GM18505 (cell line): ENCODE measurements around the gene TTF1.

Experiments used
- ATAC-seq: cut with Tn5 transposase; IDR thresholded peaks from one replicate; pipeline ENCODE4 v1.9.1; 2021; ENCODE audit not compliant: unreplicated experiment
- POLR2A ChIP-seq: IDR thresholded peaks from 4 replicates; pipeline ENCODE4 v1.6.1; 2011; ENCODE audit warnings: borderline replicate concordance; ENCODE audit not compliant: insufficient read depth, insufficient read length; ENCODE audit errors: extremely low read depth

The TTF1 gene

GRCh38 chr9:132423503-132423902 lies 16.9 kb upstream of the TTF1 start:
- no peak for ATAC-seq

GRCh38 chr9:132422574-132422973 lies 15.9 kb upstream of the TTF1 start:
- TF ChIP-seq POLR2A, result no peak
- no peak for ATAC-seq

More at GRCh38 chr9:132423503-132423902, 16.9 kb upstream of the TTF1 start:
- TF ChIP-seq POLR2A, result no peak

GRCh38 chr9:132418726-132419363 lies 12.2 kb upstream of the TTF1 start:
- no peak for ATAC-seq
- no peak for TF ChIP-seq POLR2A

GRCh38 chr9:132415181-132415580 lies 8.5 kb upstream of the TTF1 start:
- ATAC-seq, result no peak
- TF ChIP-seq POLR2A, result no peak

- no peak for TF ChIP-seq POLR2A
- no peak for ATAC-seq
These were observed 8.1 kb upstream of the TTF1 start for GRCh38 chr9:132414731-132415130.

- no peak for TF ChIP-seq POLR2A
- ATAC-seq, result no peak
These were observed 7.3 kb upstream of the TTF1 start for GRCh38 chr9:132413926-132414325.

- no peak for ATAC-seq
- no peak for TF ChIP-seq POLR2A
These were observed 5.4 kb upstream of the TTF1 start for GRCh38 chr9:132412089-132412488.

- no peak for ATAC-seq
- no peak for TF ChIP-seq POLR2A
These were observed 4.5 kb upstream of the TTF1 start for GRCh38 chr9:132411091-132411508.

- no peak for ATAC-seq
- TF ChIP-seq POLR2A, result no peak
These were observed 4.0 kb upstream of the TTF1 start for GRCh38 chr9:132410642-132411041.

GRCh38 chr9:132409828-132410528 lies 3.3 kb upstream of the TTF1 start, which contains the start of gene CFAP77:
Gene CFAP77 (plus strand): TSS chr9:132410211. CDS start chr9:132410272, 61 bp downstream.
- no peak for TF ChIP-seq POLR2A
- no peak for ATAC-seq

GRCh38 chr9:132408521-132408920 lies 1.9 kb upstream of the TTF1 start:
- no peak for TF ChIP-seq POLR2A
- no peak for ATAC-seq

GRCh38 chr9:132407196-132407595 lies 556 bp upstream of the TTF1 start:
- no peak for ATAC-seq
- TF ChIP-seq POLR2A, result no peak

GRCh38 chr9:132404228-132404881 lies 2.3 kb downstream of the TTF1 start:
- ATAC-seq, result no peak
- no peak for TF ChIP-seq POLR2A

- TF ChIP-seq POLR2A, result no peak
- ATAC-seq, result no peak
These were observed 4.8 kb downstream of the TTF1 start for GRCh38 chr9:132401824-132402223.
